WTC11 (cell line): ENCODE data around the gene SMIM5. TPM values are rescaled to one million over a fixed set of nuclear protein-coding genes. Genes with fewer than 3 reads are reported as not detected.

Experiments used
- ATAC-seq: fragments of 200-7000 bp; cut with Tn5 transposase; 2 replicates; pipeline ENCODE4 v1.10.0; 2021; ENCODE audit warnings: mild to moderate bottlenecking, moderate library complexity
- CTCF ChIA-PET: fragments of 300-600 bp; sonication (Branson Sonifier 250); formaldehyde crosslinking; loops from one replicate; lab custom pipeline; 2021; ENCODE audit warnings: antibody characterized with exemption; lab: Charles Lee
- POLR2A ChIA-PET: fragments of 350-600 bp; sonication (Branson Sonifier 250); formaldehyde crosslinking; loops from one replicate; lab custom pipeline; 2021; ENCODE audit warnings: antibody characterized with exemption; lab: Charles Lee
- DNase-seq: peaks from one replicate; pipeline ENCODE4 v3.0.0; 2021; ENCODE audit warnings: low spot score
- H3K27ac Mint-ChIP-seq: 2 replicates; pipeline ENCODE4 v1.8.0; 2021; ENCODE audit warnings: mixed read lengths
- H3K27me3 Mint-ChIP-seq: 2 replicates; pipeline ENCODE4 v1.8.0; 2021; ENCODE audit warnings: low read depth, mild to moderate bottlenecking, moderate library complexity, mixed read lengths
- H3K36me3 Mint-ChIP-seq: 2 replicates; pipeline ENCODE4 v1.8.0; 2021; ENCODE audit warnings: mixed read lengths
- H3K4me1 Mint-ChIP-seq: 2 replicates; pipeline ENCODE4 v1.8.0; 2022; ENCODE audit warnings: mixed read lengths
- H3K4me3 Mint-ChIP-seq: 2 replicates; pipeline ENCODE4 v1.8.0; 2021; ENCODE audit warnings: mild to moderate bottlenecking, moderate library complexity, mixed read lengths
- H3K9me3 Mint-ChIP-seq: 2 replicates; pipeline ENCODE4 v1.8.0; 2021; ENCODE audit warnings: mixed read lengths
- GABPB1 ChIP-seq: sonication (generic); formaldehyde crosslinking; IDR thresholded peaks from 2 replicates; pipeline ENCODE4 v1.8.1; 2023; ENCODE audit warnings: mild to moderate bottlenecking, missing genetic modification reagents
- GTF2I ChIP-seq: fragments of 250-450 bp; sonication (Bioruptor Pico); conservative IDR thresholded peaks from 2 replicates; pipeline ENCODE4 v1.4.0; 2021; ENCODE audit warnings: mild to moderate bottlenecking
- HMGA2 ChIP-seq: fragments of 250-450 bp; sonication (Bioruptor Pico); IDR thresholded peaks from 2 replicates; pipeline ENCODE4 v1.4.0; 2021; ENCODE audit warnings: mild to moderate bottlenecking, moderate library complexity
- JUN ChIP-seq: sonication (generic); formaldehyde crosslinking; IDR thresholded peaks from 2 replicates; pipeline ENCODE4 v1.8.0; 2023; ENCODE audit warnings: mild to moderate bottlenecking, missing genetic modification reagents
- KAT7 ChIP-seq: sonication (generic); formaldehyde crosslinking; IDR thresholded peaks from 2 replicates; pipeline ENCODE4 v1.8.1; 2023; ENCODE audit warnings: missing genetic modification reagents, mild to moderate bottlenecking, borderline replicate concordance
- MXD4 ChIP-seq: fragments of 250-450 bp; sonication (Bioruptor Pico); IDR thresholded peaks from 2 replicates; pipeline ENCODE4 v1.8.0; 2021; ENCODE audit warnings: mild to moderate bottlenecking, moderate library complexity, borderline replicate concordance
- NFATC4 ChIP-seq: fragments of 250-450 bp; sonication (Bioruptor Pico); IDR thresholded peaks from 2 replicates; pipeline ENCODE4 v1.9.0; 2021; ENCODE audit warnings: mild to moderate bottlenecking
- NFYB ChIP-seq: sonication (generic); formaldehyde crosslinking; conservative IDR thresholded peaks from 2 replicates; pipeline ENCODE4 v1.8.0; 2022; ENCODE audit warnings: low read depth, missing genetic modification reagents
- NR3C1 ChIP-seq: sonication (generic); formaldehyde crosslinking; conservative IDR thresholded peaks from 2 replicates; pipeline ENCODE4 v1.8.1; 2023; ENCODE audit warnings: low read depth, mild to moderate bottlenecking, missing genetic modification reagents
- RELA ChIP-seq: sonication (generic); formaldehyde crosslinking; IDR thresholded peaks from 2 replicates; pipeline ENCODE4 v1.8.1; 2022; ENCODE audit warnings: missing genetic modification reagents, mild to moderate bottlenecking, borderline replicate concordance
- RORB ChIP-seq: fragments of 250-450 bp; sonication (Bioruptor Pico); IDR thresholded peaks from 2 replicates; pipeline ENCODE4 v1.9.0; 2021; ENCODE audit warnings: mild to moderate bottlenecking
- SMAD3 ChIP-seq: sonication (generic); formaldehyde crosslinking; IDR thresholded peaks from 2 replicates; pipeline ENCODE4 v1.8.0; 2022; ENCODE audit warnings: missing genetic modification reagents, mild to moderate bottlenecking, borderline replicate concordance
- SP1 ChIP-seq: sonication (generic); formaldehyde crosslinking; conservative IDR thresholded peaks from 2 replicates; pipeline ENCODE4 v1.8.1; 2022; ENCODE audit warnings: missing genetic modification reagents
- TEAD4 ChIP-seq: sonication (generic); formaldehyde crosslinking; IDR thresholded peaks from 2 replicates; pipeline ENCODE4 v1.8.0; 2022; ENCODE audit warnings: mild to moderate bottlenecking, missing genetic modification reagents
- TP53 ChIP-seq: sonication (generic); formaldehyde crosslinking; IDR thresholded peaks from 2 replicates; pipeline ENCODE4 v1.8.1; 2023; ENCODE audit warnings: mild to moderate bottlenecking, missing genetic modification reagents
- ZNF317 ChIP-seq: sonication (generic); formaldehyde crosslinking; IDR thresholded peaks from 2 replicates; pipeline ENCODE4 v1.8.1; 2023; ENCODE audit warnings: low read depth, mild to moderate bottlenecking, moderate library complexity, missing genetic modification reagents, borderline replicate concordance
- ZNF396 ChIP-seq: fragments of 250-450 bp; sonication (Bioruptor Pico); IDR thresholded peaks from 2 replicates; pipeline ENCODE4 v1.8.0; 2021; ENCODE audit warnings: mild to moderate bottlenecking, moderate library complexity, borderline replicate concordance
- ZNF416 ChIP-seq: fragments of 250-450 bp; sonication (Bioruptor Pico); IDR thresholded peaks from 2 replicates; pipeline ENCODE4 v1.9.0; 2021; ENCODE audit warnings: mild to moderate bottlenecking, inconsistent platforms
- ZNF423 ChIP-seq: fragments of 250-450 bp; sonication (Bioruptor Pico); IDR thresholded peaks from 2 replicates; pipeline ENCODE4 v2.1.2; 2022; ENCODE audit warnings: mild to moderate bottlenecking, moderate library complexity
- total RNA-seq: library from RNA; stranded (reverse); gene quantifications from 3 replicates; pipeline ENCODE4 v1.2.3, GENCODE V29; 2021
- TF ChIP-seq, protein P1 (sequence below): sonication (generic); formaldehyde crosslinking; IDR thresholded peaks from 2 replicates; pipeline ENCODE4 v1.8.0; 2022; ENCODE audit warnings: mild to moderate bottlenecking, missing genetic modification reagents
- TF ChIP-seq, protein P2 (sequence below): sonication (generic); formaldehyde crosslinking; IDR thresholded peaks from 2 replicates; pipeline ENCODE4 v1.8.1; 2023; ENCODE audit warnings: mild to moderate bottlenecking, missing genetic modification reagents, moderate library complexity
- TF ChIP-seq, protein P3 (sequence below): sonication (generic); formaldehyde crosslinking; IDR thresholded peaks from 2 replicates; pipeline ENCODE4 v1.8.1; 2022; ENCODE audit warnings: low read depth, missing genetic modification reagents, borderline replicate concordance
- TF ChIP-seq, protein P4 (sequence below): fragments of 250-450 bp; sonication (Bioruptor Pico); IDR thresholded peaks from 2 replicates; pipeline ENCODE4 v1.9.0; 2021; ENCODE audit warnings: mild to moderate bottlenecking
- TF ChIP-seq, protein P5 (sequence below): fragments of 250-450 bp; sonication (Bioruptor Pico); IDR thresholded peaks from 2 replicates; pipeline ENCODE4 v1.8.0; 2021; ENCODE audit warnings: mild to moderate bottlenecking
- TF ChIP-seq, protein P6 (sequence below): sonication (generic); formaldehyde crosslinking; IDR thresholded peaks from 2 replicates; pipeline ENCODE4 v1.8.1; 2022; ENCODE audit warnings: low read depth, mild to moderate bottlenecking, moderate library complexity, missing genetic modification reagents, borderline replicate concordance
- TF ChIP-seq, protein P7 (sequence below): sonication (generic); formaldehyde crosslinking; IDR thresholded peaks from 2 replicates; pipeline ENCODE4 v1.8.0; 2022; ENCODE audit warnings: mild to moderate bottlenecking, missing genetic modification reagents
- TF ChIP-seq, protein P8 (sequence below): sonication (generic); formaldehyde crosslinking; conservative IDR thresholded peaks from 2 replicates; pipeline ENCODE4 v1.8.1; 2022; ENCODE audit warnings: mild to moderate bottlenecking, missing genetic modification reagents

The SMIM5 gene
- total RNA-seq, 1 experiment from 2014 or later, result not detected

DNA sequence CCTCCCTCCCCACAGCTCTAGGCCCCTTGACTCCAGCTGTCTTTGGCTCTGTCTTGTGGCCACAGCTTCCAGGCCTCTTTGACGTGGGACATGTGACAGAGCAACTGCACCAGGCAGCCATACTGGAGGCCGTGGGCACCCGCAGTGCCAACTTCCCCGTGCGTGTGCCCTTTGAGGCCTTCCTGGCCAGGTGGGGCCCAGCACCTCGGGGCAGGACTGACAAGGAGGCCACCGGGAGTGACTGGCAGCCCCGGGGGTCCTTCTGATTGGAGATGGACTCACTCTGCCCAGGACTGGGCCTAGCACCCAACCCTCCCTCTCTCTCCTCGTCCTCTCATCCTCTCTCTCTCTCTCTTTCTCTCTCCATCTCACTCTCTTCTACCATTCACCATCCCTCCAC is 30.1 kb upstream of the SMIM5 start (continued):
- TF ChIP-seq ZNF396 (no peak), SP1 (CRISPR knock-in tag) (no peak), TP53 (CRISPR knock-in tag) (no peak), RORB (no peak), NFATC4 (no peak)
- TF ChIP-seq, all 79 proteins: peak for 0

DNA sequence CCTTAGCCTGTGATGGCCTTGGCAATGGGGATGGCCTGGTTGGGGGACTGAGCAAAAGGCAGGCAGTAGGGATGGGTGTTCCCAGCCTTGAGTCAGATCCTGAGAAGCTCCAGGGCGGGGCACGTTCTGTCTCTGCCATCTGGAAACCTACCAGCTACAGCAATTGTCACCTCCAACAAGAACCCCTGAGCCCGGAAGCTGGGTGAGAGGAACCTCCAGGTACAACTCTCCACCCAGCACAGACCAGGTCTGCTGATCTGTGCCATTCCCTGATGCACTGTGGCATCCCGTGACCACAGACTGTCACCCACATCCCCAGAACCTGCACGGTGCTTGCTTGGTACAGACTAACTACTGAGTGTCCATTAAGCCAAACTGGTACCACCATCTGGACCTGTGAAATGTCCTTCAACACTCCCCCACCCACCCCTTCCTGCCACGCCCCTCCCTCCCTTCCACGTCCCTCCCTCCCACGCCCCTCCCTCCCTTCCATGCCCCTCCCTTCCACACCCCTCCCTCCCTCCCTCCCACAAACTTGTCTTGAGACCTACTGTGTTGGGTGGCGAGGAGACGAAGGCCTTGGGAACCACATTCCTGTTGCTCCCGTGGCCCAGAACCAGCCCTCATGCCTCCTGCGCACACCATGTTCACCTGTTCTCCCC is 29.1 kb upstream of the SMIM5 start:
- DNase-seq, result no peak
- ChIA-PET CTCF (interaction anchor here (0.9 to 9.0 kb wide), 10 partner anchors 10 to 149 kb away, joined by 3 to 136 read pairs (median 8); partner anchors contain the start of gene SMIM5), POLR2A (no interaction called here)
- H3K27ac Mint-ChIP-seq, result no peak overlapping the region
- no peak for ATAC-seq
- no peaks in the 10 kb centered on the region for H3K4me1 Mint-ChIP-seq
- no peak for TF ChIP-seq SMAD3 (CRISPR knock-in tag)
- TF ChIP-seq KAT7, result no peak
- TF ChIP-seq GABPB1 (CRISPR knock-in tag), result no peak
- TF ChIP-seq, protein P1, sequence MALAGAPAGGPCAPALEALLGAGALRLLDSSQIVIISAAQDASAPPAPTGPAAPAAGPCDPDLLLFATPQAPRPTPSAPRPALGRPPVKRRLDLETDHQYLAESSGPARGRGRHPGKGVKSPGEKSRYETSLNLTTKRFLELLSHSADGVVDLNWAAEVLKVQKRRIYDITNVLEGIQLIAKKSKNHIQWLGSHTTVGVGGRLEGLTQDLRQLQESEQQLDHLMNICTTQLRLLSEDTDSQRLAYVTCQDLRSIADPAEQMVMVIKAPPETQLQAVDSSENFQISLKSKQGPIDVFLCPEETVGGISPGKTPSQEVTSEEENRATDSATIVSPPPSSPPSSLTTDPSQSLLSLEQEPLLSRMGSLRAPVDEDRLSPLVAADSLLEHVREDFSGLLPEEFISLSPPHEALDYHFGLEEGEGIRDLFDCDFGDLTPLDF (CRISPR knock-in tag), result no peak
- TF ChIP-seq ZNF423, result no peak
- TF ChIP-seq TEAD4, result no peak
- no peak for TF ChIP-seq NFYB (CRISPR knock-in tag)
- TF ChIP-seq, protein P2, sequence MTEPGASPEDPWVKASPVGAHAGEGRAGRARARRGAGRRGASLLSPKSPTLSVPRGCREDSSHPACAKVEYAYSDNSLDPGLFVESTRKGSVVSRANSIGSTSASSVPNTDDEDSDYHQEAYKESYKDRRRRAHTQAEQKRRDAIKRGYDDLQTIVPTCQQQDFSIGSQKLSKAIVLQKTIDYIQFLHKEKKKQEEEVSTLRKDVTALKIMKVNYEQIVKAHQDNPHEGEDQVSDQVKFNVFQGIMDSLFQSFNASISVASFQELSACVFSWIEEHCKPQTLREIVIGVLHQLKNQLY, result no peak
- TF ChIP-seq, protein P3, sequence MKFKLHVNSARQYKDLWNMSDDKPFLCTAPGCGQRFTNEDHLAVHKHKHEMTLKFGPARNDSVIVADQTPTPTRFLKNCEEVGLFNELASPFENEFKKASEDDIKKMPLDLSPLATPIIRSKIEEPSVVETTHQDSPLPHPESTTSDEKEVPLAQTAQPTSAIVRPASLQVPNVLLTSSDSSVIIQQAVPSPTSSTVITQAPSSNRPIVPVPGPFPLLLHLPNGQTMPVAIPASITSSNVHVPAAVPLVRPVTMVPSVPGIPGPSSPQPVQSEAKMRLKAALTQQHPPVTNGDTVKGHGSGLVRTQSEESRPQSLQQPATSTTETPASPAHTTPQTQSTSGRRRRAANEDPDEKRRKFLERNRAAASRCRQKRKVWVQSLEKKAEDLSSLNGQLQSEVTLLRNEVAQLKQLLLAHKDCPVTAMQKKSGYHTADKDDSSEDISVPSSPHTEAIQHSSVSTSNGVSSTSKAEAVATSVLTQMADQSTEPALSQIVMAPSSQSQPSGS, result no peak
- TF ChIP-seq, protein P4, sequence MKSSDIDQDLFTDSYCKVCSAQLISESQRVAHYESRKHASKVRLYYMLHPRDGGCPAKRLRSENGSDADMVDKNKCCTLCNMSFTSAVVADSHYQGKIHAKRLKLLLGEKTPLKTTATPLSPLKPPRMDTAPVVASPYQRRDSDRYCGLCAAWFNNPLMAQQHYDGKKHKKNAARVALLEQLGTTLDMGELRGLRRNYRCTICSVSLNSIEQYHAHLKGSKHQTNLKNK, result no peak
- TF ChIP-seq, protein P5, sequence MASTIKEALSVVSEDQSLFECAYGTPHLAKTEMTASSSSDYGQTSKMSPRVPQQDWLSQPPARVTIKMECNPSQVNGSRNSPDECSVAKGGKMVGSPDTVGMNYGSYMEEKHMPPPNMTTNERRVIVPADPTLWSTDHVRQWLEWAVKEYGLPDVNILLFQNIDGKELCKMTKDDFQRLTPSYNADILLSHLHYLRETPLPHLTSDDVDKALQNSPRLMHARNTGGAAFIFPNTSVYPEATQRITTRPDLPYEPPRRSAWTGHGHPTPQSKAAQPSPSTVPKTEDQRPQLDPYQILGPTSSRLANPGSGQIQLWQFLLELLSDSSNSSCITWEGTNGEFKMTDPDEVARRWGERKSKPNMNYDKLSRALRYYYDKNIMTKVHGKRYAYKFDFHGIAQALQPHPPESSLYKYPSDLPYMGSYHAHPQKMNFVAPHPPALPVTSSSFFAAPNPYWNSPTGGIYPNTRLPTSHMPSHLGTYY (CRISPR knock-in tag), result no peak
- no peak for TF ChIP-seq MXD4 (CRISPR knock-in tag)
- no peak for TF ChIP-seq ZNF317
- TF ChIP-seq, protein P6, sequence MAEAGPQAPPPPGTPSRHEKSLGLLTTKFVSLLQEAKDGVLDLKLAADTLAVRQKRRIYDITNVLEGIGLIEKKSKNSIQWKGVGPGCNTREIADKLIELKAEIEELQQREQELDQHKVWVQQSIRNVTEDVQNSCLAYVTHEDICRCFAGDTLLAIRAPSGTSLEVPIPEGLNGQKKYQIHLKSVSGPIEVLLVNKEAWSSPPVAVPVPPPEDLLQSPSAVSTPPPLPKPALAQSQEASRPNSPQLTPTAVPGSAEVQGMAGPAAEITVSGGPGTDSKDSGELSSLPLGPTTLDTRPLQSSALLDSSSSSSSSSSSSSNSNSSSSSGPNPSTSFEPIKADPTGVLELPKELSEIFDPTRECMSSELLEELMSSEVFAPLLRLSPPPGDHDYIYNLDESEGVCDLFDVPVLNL (CRISPR knock-in tag), result no peak
- no peak overlapping the region for H3K4me3 Mint-ChIP-seq
- no peaks in the 10 kb centered on the region for H3K9me3 Mint-ChIP-seq
- no peaks in the 10 kb centered on the region for H3K27me3 Mint-ChIP-seq
- no peaks in the 10 kb centered on the region for H3K36me3 Mint-ChIP-seq

DNA sequence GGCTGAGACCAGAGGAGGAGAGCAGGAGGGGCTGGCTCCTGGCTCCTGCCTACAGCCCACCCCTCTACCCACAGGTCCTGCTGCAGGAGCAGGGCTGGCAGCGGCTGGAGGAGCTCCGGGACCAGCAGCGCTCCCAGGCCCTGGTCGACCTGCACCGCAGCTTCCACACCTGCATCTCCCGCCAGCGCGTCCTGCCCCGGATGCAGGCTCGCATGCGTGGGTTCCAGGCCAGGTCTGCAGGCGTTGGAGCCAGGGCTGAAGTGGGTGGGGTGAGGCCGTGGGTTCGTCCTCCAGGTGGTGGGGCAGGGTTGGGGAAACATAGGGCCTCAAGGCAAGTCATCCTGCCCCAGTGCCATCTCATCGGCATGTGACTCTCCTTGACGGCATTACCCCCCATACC is 27.4 kb upstream of the SMIM5 start:
- Mint-ChIP-seq H3K27ac (no peak overlapping the region), H3K4me3 (no peak overlapping the region), H3K27me3 (no peaks in the 10 kb centered on the region), H3K9me3 (no peaks in the 10 kb centered on the region), H3K36me3 (no peaks in the 10 kb centered on the region), H3K4me1 (no peaks in the 10 kb centered on the region)
- ChIA-PET POLR2A (no interaction called here), CTCF (interaction anchor here (1.0 to 3.8 kb wide), 7 partner anchors 9 to 221 kb away, joined by 3 to 19 read pairs (median 4); no protein-coding TSS in a partner anchor)
- no peak for ATAC-seq
- no peak for DNase-seq
- TF ChIP-seq RELA (no peak), GTF2I (CRISPR knock-in tag) (no peak), NR3C1 (CRISPR knock-in tag) (no peak), HMGA2 (CRISPR knock-in tag) (no peak), ZNF416 (CRISPR knock-in tag) (no peak), JUN (CRISPR knock-in tag) (no peak)
- TF ChIP-seq, protein P7, sequence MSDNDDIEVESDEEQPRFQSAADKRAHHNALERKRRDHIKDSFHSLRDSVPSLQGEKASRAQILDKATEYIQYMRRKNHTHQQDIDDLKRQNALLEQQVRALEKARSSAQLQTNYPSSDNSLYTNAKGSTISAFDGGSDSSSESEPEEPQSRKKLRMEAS (CRISPR knock-in tag), result no peak
- TF ChIP-seq, protein P8, sequence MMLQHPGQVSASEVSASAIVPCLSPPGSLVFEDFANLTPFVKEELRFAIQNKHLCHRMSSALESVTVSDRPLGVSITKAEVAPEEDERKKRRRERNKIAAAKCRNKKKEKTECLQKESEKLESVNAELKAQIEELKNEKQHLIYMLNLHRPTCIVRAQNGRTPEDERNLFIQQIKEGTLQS (CRISPR knock-in tag), result no peak
